Prostate gland (tissue), 2 donors: ENCODE results near the gene FOSL2. TPM values are rescaled to one million over a fixed set of nuclear protein-coding genes. Genes with fewer than 3 reads are reported as not detected.

Source experiments
- DNase-seq: peaks from one replicate; pipeline ENCODE4 v3.0.0-alpha.2; 2019; ENCODE audit warnings: low spot score
- H3K27ac ChIP-seq, 2 donors: fragments of 200-600 bp; sonication (generic); 2 replicates each; pipeline ENCODE4 v1.5.1; 2017 to 2019
- H3K27me3 ChIP-seq: fragments of 200-600 bp; sonication (generic); replicated peaks from 2 replicates; pipeline ENCODE4 v1.5.1; 2019; ENCODE audit not compliant: insufficient read depth
- H3K36me3 ChIP-seq, 2 donors: fragments of 200-600 bp; sonication (generic); 1 replicate in 1 of 2; 2 replicates in 1 of 2; pipeline versions ENCODE4 v1.5.1 to v1.8.1; 2017 to 2019
- H3K4me1 ChIP-seq: fragments of 200-600 bp; sonication (generic); replicated peaks from 2 replicates; pipeline ENCODE4 v1.5.1; 2019
- H3K4me3 ChIP-seq, 2 donors: fragments of 200-600 bp; sonication (generic); 2 replicates each; pipeline ENCODE4 v1.5.1; 2017 to 2019
- H3K9me3 ChIP-seq: fragments of 200-600 bp; sonication (generic); 2 replicates; pipeline ENCODE4 v1.5.1; 2017
- CTCF ChIP-seq, 4 experiments: fragments of 200-600 bp in 2 of 4; fragments of 450-650 bp in 2 of 4; sonication (generic) in 2 of 4; IDR thresholded peaks; 1 replicate in 3 of 4; 2 replicates in 1 of 4; pipeline ENCODE4 v1.5.1; 2016 to 2019; ENCODE audit warnings: antibody characterized with exemption in 4 of 4, mild to moderate bottlenecking in 2 of 4, moderate library complexity in 2 of 4
- POLR2A ChIP-seq: fragments of 450-650 bp; IDR thresholded peaks from one replicate; pipeline ENCODE4 v1.6.1; 2016; ENCODE audit warnings: antibody characterized with exemption, mild to moderate bottlenecking
- POLR2AphosphoS5 ChIP-seq: sonication (generic); formaldehyde crosslinking; IDR thresholded peaks from one replicate; pipeline ENCODE4 v1.6.1; 2017; ENCODE audit warnings: antibody characterized with exemption
- WGBS: methylation state at CpG from one replicate; pipeline ENCODE4 v1.1.5; 2018; 5-methylcytosine and 5-hydroxymethylcytosine counted together
- intact Hi-C: fragments of 100-400 bp; cut with DNase I; formaldehyde crosslinking; loops from one replicate; pipeline ENCODE4 v1.14.2; 2022
- total RNA-seq, 2 donors: library from RNA; depleted of rRNA; stranded (reverse); fragments of >200 nt; gene quantifications; one replicate each; pipeline ENCODE4 v1.1.0, GENCODE V29; 2016

The FOSL2 gene
- total RNA-seq, 2 donors from 2014 or later, result 57.4 to 94.2 TPM

DNA sequence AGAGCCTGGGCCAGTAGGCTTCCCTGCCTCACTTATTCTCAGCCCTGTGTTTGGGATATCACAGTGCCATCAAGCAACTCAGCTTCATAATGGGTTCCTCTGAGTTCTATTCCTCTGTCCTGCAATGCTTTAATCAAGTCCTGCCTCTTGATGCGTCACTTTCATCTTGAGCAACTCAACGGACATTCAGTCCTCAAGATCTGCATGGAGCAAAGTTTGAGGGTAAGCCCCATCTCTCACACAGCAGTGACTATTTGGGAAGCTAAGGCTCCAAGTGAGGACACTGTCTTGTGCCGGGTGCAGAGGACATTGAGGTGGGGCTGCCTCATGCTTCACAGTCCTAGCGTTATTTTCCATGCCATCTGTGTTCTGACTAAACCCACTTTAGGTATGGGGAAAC is 52.3 kb downstream of the FOSL2 start:
- intact Hi-C loops, result no loop called here
- Histone ChIP-seq H3K4me3 (no peak overlapping the region), H3K36me3 (no peaks in the 10 kb centered on the region), H3K27ac (no peak overlapping the region), H3K9me3 (no peaks in the 10 kb centered on the region), H3K4me1 (no peaks in the 10 kb centered on the region), H3K27me3 (no peaks in the 10 kb centered on the region)
- no peak for DNase-seq
- WGBS, result 87% methylated on average over 4 of the region's 4 CpGs
- TF ChIP-seq POLR2A (no peak), POLR2AphosphoS5 (no peak), CTCF (IDR thresholded peaks at IDR 0.05) (no peak)

DNA sequence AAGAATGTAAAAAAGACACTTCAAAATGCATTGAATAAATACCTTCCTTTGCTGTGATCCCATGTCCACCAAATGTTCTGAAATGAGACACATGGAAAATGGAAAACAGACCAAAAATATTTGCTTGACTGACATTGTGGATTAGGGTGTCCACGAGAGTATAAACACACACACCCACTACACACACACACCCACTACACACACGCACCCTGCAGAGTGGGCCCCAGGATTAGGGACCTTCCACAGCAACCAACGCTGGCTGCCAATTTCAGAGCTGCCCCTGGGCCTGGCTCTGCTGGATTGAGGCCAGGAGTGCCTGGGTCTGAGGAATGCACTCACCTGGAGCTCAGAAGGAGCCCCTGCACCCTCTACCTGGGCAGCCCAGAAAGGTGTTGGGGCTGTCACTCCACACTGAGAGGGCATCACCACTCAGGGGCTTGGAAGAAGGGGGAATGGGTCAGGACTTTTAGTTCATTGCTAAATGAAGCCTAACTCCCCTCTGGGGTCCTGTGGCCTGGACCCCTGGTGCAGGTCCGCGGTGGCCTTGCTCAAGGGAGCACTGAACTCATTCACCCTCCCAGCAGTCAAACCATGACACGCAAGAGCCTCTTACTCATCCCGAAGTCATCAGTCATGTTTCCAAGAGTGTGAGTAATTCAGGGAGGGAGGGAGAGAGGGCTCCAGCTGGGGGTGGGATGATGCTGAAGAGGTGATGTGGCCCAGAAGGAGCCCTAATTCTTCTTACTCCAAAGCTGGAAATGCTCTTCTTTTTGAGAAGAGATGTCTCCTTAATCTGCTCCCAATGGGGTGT is 53.0 kb downstream of the FOSL2 start:
- intact Hi-C loops, result no loop called here
- H3K36me3 ChIP-seq, result no peaks in the 10 kb centered on the region
- no peak overlapping the region for H3K4me3 ChIP-seq
- TF ChIP-seq POLR2AphosphoS5 (no peak), CTCF (IDR thresholded peaks at IDR 0.05) (no peak), POLR2A (no peak)
- H3K27me3 ChIP-seq, result no peaks in the 10 kb centered on the region
- H3K27ac ChIP-seq, result no peak overlapping the region
- no peak for DNase-seq
- H3K4me1 ChIP-seq, result no peaks in the 10 kb centered on the region
- no peaks in the 10 kb centered on the region for H3K9me3 ChIP-seq
- WGBS, result 48% methylated on average over 7 of the region's 7 CpGs

DNA sequence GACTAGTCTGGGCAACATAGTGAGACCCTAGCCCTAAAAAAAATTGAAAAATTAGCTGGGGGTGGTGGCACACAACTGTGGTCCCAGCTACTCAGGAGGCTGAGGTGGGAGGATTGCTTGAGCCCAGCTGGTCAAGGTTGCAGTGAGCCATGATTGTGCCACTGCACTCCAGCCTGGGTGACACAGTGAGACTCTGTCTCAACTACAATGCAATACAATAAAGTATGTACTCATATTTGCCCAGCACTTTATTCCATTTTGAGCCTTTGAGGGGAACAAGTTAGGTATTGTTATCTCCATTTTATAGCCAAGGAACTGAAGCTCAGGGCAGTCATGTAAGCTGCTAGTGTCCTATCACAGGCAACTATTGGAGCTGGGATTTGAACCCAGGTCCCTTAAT is 53.9 kb downstream of the FOSL2 start:
- Histone ChIP-seq H3K27me3 (no peaks in the 10 kb centered on the region), H3K9me3 (no peaks in the 10 kb centered on the region), H3K4me3 (no peak overlapping the region), H3K36me3 (no peaks in the 10 kb centered on the region), H3K4me1 (no peaks in the 10 kb centered on the region), H3K27ac (no peak overlapping the region)
- no peak for DNase-seq
- TF ChIP-seq CTCF (IDR thresholded peaks at IDR 0.05) (no peak), POLR2A (no peak), POLR2AphosphoS5 (no peak)
- intact Hi-C loops, result no loop called here

DNA sequence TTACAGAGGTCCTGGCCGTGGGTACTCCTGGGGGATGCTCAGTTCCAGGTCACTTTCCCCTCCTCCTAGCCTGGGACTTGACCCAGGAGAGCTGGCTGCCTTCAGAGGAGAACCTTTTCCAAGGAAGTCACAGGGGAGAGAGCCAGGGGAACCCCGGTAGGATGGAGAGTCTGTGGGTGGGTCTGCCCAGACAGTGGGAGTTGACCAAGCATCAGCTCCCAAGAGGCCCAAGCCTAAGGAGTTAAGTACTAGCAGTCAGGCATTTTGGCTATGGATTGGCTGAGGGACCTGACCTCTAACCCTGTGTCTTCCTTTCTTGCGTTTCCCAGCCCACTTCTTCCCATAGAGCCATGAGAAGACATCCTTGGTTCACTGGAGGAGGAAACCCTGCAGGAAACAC is 54.4 kb downstream of the FOSL2 start:
- 81% methylated on average over 3 of the region's 3 CpGs for WGBS

More for the DNA sequence above, 54.4 kb downstream of the FOSL2 start:
- no peak overlapping the region for H3K4me3 ChIP-seq
- no peaks in the 10 kb centered on the region for H3K9me3 ChIP-seq
- no peak overlapping the region for H3K27ac ChIP-seq
- H3K36me3 ChIP-seq, result no peaks in the 10 kb centered on the region
- no peak for DNase-seq
- H3K27me3 ChIP-seq, result no peaks in the 10 kb centered on the region
- no peak for TF ChIP-seq POLR2A
- TF ChIP-seq CTCF (IDR thresholded peaks at IDR 0.05), result no peak
- TF ChIP-seq POLR2AphosphoS5, result no peak
- intact Hi-C loops, result no loop called here
- H3K4me1 ChIP-seq, result no peaks in the 10 kb centered on the region
